Cerebellar cortex (tissue), 1 donor: ENCODE measurements around the gene AFF1.

Experiments
- DNase-seq: peaks from one replicate; pipeline ENCODE4 v3.0.0-alpha.2; 2015; ENCODE audit warnings: low spot score

AFF1 gene

GRCh38 chr4:87152310-87153041 lies 217.7 kb downstream of the AFF1 start:
- DNase-seq = no peak

GRCh38 chr4:87153078-87153870 lies 218.5 kb downstream of the AFF1 start:
- DNase-seq = no peak

- DNase-seq = no peak
These were observed 231.1 kb downstream of the AFF1 start for GRCh38 chr4:87165892-87166291.

GRCh38 chr4:87166296-87166854 lies 231.6 kb downstream of the AFF1 start:
- no peak for DNase-seq

- no peak for DNase-seq
These were observed 237.1 kb downstream of the AFF1 start for GRCh38 chr4:87171944-87172343.

- DNase-seq = no peak
These were observed 239.9 kb downstream of the AFF1 start for GRCh38 chr4:87174672-87175071.

- DNase-seq = no peak
These were observed 244.9 kb downstream of the AFF1 start for GRCh38 chr4:87179751-87180150.

GRCh38 chr4:87180767-87181166 lies 246.0 kb downstream of the AFF1 start:
- DNase-seq = no peak

GRCh38 chr4:87185146-87185870 lies 250.5 kb downstream of the AFF1 start:
- peak; percentile 49 for DNase-seq

- DNase-seq = no peak
These were observed 253.2 kb downstream of the AFF1 start for GRCh38 chr4:87188048-87188447.

GRCh38 chr4:87188932-87189331 lies 254.1 kb downstream of the AFF1 start:
- no peak for DNase-seq
